Esophagus squamous epithelium (tissue), 5 donors: ENCODE data around the gene CERKL. TPM values are rescaled to one million over a fixed set of nuclear protein-coding genes. Genes with fewer than 3 reads are reported as not detected.

Experiments
- DNase-seq: peaks from one replicate; lab custom pipeline; 2025; lab: John Stamatoyannopoulos, UW
- H3K27ac ChIP-seq, 4 donors: fragments of 200-600 bp; sonication (generic); one replicate each; pipeline ENCODE4 v1.5.1; 2016 to 2019; ENCODE audit warnings: mild to moderate bottlenecking in 1 of 4
- H3K27me3 ChIP-seq, 4 donors: fragments of 200-600 bp; sonication (generic); 1 replicate in 3 of 4; 2 replicates in 1 of 4; pipeline versions ENCODE4 v1.5.1 to v1.6.0; 2017 to 2021; ENCODE audit warnings: antibody characterized with exemption in 1 of 4
- H3K36me3 ChIP-seq, 3 donors: fragments of 200-600 bp; sonication (generic); one replicate each; pipeline ENCODE4 v1.5.1; 2016 to 2019
- H3K4me1 ChIP-seq, 3 donors: fragments of 200-600 bp; sonication (generic); one replicate each; pipeline ENCODE4 v1.5.1; 2017 to 2019
- H3K4me3 ChIP-seq, 4 donors: fragments of 200-600 bp; sonication (generic); 1 replicate in 3 of 4; 2 replicates in 1 of 4; pipeline ENCODE4 v1.5.1; 2016 to 2019; ENCODE audit warnings: mild to moderate bottlenecking in 2 of 4, moderate library complexity in 1 of 4
- H3K9me3 ChIP-seq, 3 donors: fragments of 200-600 bp; sonication (generic); one replicate each; pipeline ENCODE4 v1.5.1; 2016 to 2019
- POLR2A ChIP-seq, 4 donors: fragments of 450-650 bp; IDR thresholded peaks; one replicate each; pipeline ENCODE4 v1.6.1; 2017; ENCODE audit warnings: antibody characterized with exemption in 4 of 4, mild to moderate bottlenecking in 4 of 4, moderate library complexity in 3 of 4
- WGBS, 2 donors: methylation state at CpG; one replicate each; pipeline ENCODE4 v1.1.5; 2018; 5-methylcytosine and 5-hydroxymethylcytosine counted together
- intact Hi-C: fragments of 100-400 bp; cut with DNase I; formaldehyde crosslinking; loops from one replicate; pipeline ENCODE4 v1.15.0; 2022
- total RNA-seq, 4 donors: library from RNA; depleted of rRNA; stranded (reverse); fragments of >200 nt; gene quantifications; one replicate each; pipeline ENCODE4 v1.1.0, GENCODE V29; 2016
- TF ChIP-seq, protein P1 (sequence below), 6 experiments: fragments of 450-650 bp in 4 of 6; fragments of 200-600 bp in 2 of 6; sonication (generic) in 2 of 6; IDR thresholded peaks; one replicate each; pipeline ENCODE4 v1.5.1; 2016 to 2019; ENCODE audit warnings: antibody characterized with exemption in 6 of 6, mild to moderate bottlenecking in 4 of 6, moderate library complexity in 4 of 6
- donor health status: DM: yes; HTN: yes; CAD: no.

CERKL gene
- total RNA-seq, 4 donors from 2014 or later, result 0.15 TPM; not detected in 3

DNA sequence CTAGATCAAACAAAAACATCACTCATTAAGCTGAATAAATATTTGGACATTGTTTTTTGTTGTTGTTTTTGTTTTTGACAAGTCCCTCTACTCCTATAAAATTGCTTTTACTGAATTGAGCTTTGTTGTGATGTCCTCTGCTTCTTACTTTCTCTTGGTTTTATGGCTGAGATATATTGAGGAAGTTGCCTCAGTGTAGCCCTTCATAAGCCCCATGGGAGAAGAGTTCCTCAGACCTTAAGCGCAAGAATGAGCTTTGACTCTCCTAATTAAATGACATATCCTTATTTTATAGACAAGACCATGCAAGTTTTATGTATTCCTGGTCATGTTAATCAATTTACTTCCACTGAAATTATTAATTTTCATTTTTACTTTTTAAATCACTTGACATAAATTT is 54.9 kb downstream of the CERKL start:
- no peaks in the 10 kb centered on the region for H3K4me1 ChIP-seq
- no peak for DNase-seq
- H3K4me3 ChIP-seq, result no peak overlapping the region
- no peaks in the 10 kb centered on the region for H3K36me3 ChIP-seq
- intact Hi-C loops, result no loop called here
- no peaks in the 10 kb centered on the region for H3K9me3 ChIP-seq
- TF ChIP-seq, protein P1, sequence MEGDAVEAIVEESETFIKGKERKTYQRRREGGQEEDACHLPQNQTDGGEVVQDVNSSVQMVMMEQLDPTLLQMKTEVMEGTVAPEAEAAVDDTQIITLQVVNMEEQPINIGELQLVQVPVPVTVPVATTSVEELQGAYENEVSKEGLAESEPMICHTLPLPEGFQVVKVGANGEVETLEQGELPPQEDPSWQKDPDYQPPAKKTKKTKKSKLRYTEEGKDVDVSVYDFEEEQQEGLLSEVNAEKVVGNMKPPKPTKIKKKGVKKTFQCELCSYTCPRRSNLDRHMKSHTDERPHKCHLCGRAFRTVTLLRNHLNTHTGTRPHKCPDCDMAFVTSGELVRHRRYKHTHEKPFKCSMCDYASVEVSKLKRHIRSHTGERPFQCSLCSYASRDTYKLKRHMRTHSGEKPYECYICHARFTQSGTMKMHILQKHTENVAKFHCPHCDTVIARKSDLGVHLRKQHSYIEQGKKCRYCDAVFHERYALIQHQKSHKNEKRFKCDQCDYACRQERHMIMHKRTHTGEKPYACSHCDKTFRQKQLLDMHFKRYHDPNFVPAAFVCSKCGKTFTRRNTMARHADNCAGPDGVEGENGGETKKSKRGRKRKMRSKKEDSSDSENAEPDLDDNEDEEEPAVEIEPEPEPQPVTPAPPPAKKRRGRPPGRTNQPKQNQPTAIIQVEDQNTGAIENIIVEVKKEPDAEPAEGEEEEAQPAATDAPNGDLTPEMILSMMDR (IDR thresholded peaks at IDR 0.05), result no peak
- TF ChIP-seq POLR2A (IDR thresholded peaks at IDR 0.05), result no peak
- H3K27ac ChIP-seq, result no peak overlapping the region
- no peaks in the 10 kb centered on the region for H3K27me3 ChIP-seq
- WGBS, 2 donors, result 91 to 95% methylated on average over 1 of the region's 1 CpG

DNA sequence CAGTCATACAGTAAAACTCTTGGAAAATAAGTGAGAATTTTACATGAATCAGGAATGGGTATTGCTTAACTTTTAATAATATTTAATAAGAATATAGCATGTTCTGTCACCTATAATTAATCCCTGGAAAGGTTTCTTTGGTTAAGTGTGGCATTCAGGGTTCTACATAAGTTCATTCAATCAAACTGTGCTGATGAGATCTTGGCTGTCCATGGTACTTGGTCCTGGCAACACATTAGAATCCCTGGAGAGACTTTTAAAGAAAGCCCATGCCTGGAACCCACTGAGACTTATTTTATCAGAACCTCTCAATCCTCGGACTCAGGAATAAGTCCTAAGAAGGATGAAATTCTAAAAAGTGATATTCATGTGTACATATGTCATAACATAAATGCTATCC is 60.3 kb downstream of the CERKL start:
- Histone ChIP-seq H3K9me3 (no peaks in the 10 kb centered on the region), H3K27ac (no peak overlapping the region), H3K27me3 (no peaks in the 10 kb centered on the region), H3K4me1 (no peaks in the 10 kb centered on the region), H3K4me3 (no peak overlapping the region), H3K36me3 (no peaks in the 10 kb centered on the region)
- intact Hi-C loops, result no loop called here
- no peak for DNase-seq
- 57 to 64% methylated on average over 1 of the region's 1 CpG for WGBS, 2 donors
- no peak for TF ChIP-seq POLR2A (IDR thresholded peaks at IDR 0.05)
- TF ChIP-seq, protein P1 (IDR thresholded peaks at IDR 0.05), result no peak

DNA sequence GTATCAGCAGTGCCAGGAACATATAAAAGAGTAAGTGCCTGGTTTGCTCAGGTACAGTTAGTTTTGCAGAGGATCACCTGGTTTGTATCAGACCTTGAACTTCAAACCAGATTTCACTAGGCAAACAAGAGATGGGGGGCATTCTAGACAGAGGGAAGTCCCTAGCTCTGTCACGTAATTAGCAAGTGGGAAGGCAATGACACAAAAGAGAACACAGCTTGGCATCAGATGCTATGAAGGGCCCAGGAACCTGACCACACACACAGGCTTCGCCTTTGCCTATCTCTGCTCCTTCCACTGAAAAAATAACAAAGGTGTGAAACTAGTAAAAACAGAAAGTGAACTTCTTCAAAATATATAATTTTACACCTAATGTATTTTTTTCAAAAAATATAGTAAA is 62.6 kb downstream of the CERKL start:
- Histone ChIP-seq H3K4me3 (no peak overlapping the region), H3K27me3 (peaks cover 0 to 8% (median 0%) of the 10 kb centered on the region in 4 donors), H3K36me3 (no peaks in the 10 kb centered on the region), H3K27ac (no peak overlapping the region), H3K9me3 (no peaks in the 10 kb centered on the region), H3K4me1 (no peaks in the 10 kb centered on the region)
- intact Hi-C loops, result no loop called here
- TF ChIP-seq, protein P1 (IDR thresholded peaks at IDR 0.05), result no peak
- no peak for TF ChIP-seq POLR2A (IDR thresholded peaks at IDR 0.05)
- DNase-seq, result no peak
- WGBS, 2 donors, result 76 to 79% methylated on average over 2 of the region's 2 CpGs

DNA sequence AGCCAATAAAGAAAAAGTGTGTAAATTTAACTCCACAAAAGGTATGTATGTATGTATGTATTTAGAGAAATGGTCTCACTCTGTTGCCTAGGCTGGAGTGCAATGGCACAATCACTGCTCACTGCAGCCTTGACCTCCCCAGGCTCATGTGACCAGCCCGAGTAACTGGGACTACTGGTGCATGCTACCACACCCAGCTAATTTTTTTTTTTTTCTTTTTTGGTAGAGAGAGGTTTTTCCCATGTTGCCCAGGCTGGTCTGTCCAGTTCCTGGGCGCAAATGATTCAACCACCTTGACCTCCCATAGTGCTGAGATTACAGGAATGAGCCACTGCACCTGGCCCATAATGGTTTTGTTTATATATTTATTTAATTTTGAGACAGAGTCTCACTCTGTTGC is 67.1 kb downstream of the CERKL start:
- intact Hi-C loops, result no loop called here
- no peak for TF ChIP-seq POLR2A (IDR thresholded peaks at IDR 0.05)
- TF ChIP-seq, protein P1 (IDR thresholded peaks at IDR 0.05), result no peak
- peaks cover 0 to 10% (median 0%) of the 10 kb centered on the region in 3 donors for H3K4me1 ChIP-seq
- H3K36me3 ChIP-seq, result no peaks in the 10 kb centered on the region
- no peak overlapping the region for H3K4me3 ChIP-seq
- no peak overlapping the region for H3K27ac ChIP-seq
- 53 to 67% methylated on average over 2 of the region's 2 CpGs for WGBS, 2 donors
- H3K27me3 ChIP-seq, result peaks cover 0 to 8% (median 0%) of the 10 kb centered on the region in 4 donors
- DNase-seq, result no peak
- no peaks in the 10 kb centered on the region for H3K9me3 ChIP-seq

DNA sequence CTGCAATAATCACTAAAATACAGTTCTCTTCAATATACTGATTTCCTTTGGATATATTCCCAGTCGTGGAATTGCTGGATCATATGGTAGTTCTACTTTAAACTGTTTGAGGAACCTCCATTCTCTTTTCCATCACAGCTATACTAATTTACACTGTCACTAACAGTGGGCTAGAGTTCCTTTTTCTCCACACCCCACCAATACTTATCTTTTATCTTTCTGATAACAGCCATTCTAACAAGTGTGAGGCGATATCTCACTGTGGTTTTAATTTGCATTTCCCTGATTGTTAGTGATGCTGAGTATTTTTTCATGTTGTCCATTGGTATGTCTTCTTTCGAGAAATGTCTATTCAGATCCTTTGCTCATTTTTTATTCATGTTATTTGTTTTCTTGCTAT is 68.4 kb downstream of the CERKL start:
- no peak overlapping the region for H3K4me3 ChIP-seq
- H3K27ac ChIP-seq, result no peak overlapping the region
- TF ChIP-seq, protein P1 (IDR thresholded peaks at IDR 0.05), result no peak
- TF ChIP-seq POLR2A (IDR thresholded peaks at IDR 0.05), result no peak
- 82 to 85% methylated on average over 3 of the region's 3 CpGs for WGBS, 2 donors
- H3K9me3 ChIP-seq, result no peaks in the 10 kb centered on the region
- peaks cover 0 to 10% (median 0%) of the 10 kb centered on the region in 3 donors for H3K4me1 ChIP-seq
- intact Hi-C loops, result no loop called here
- H3K36me3 ChIP-seq, result no peaks in the 10 kb centered on the region
- no peak for DNase-seq
- H3K27me3 ChIP-seq, result peaks cover 0 to 8% (median 0%) of the 10 kb centered on the region in 4 donors
